CD4-positive, alpha-beta T cell (primary cell): ENCODE measurements around the gene SOS1. TPM values are rescaled to one million over a fixed set of nuclear protein-coding genes. Genes with fewer than 3 reads are reported as not detected.

Experiments used
- ATAC-seq: fragments of 200-7000 bp; cut with Tn5 transposase; one replicate; pipeline ENCODE4 v1.10.0; 2022; ENCODE audit warnings: mild to moderate bottlenecking; ENCODE audit not compliant: poor library complexity
- CTCF ChIA-PET: fragments of 350-600 bp; sonication (Branson Sonifier 250); formaldehyde crosslinking; loops from one replicate; lab custom pipeline; 2021; ENCODE audit warnings: antibody characterized with exemption, inconsistent platforms; lab: Charles Lee
- POLR2A ChIA-PET: fragments of 350-600 bp; sonication (Branson Sonifier 250); formaldehyde crosslinking; loops from one replicate; lab custom pipeline; 2021; ENCODE audit warnings: antibody characterized with exemption, inconsistent platforms; lab: Charles Lee
- DNase-seq, 14 experiments: peaks; one replicate each; pipeline ENCODE4 v3.0.0-alpha.2; 2013 to 2020; ENCODE audit warnings: mixed read lengths in 2 of 14
- H3K27ac ChIP-seq, 2 donors: one replicate each; pipeline versions ENCODE4 v1.5.1 to v1.7.0; 2013; ENCODE audit warnings: low read length in 2 of 2, low read depth in 1 of 2, mild to moderate bottlenecking in 1 of 2
- H3K27me3 ChIP-seq, 2 experiments: 1 replicate in 1 of 2; 2 replicates in 1 of 2; pipeline versions ENCODE4 v1.6.1 to v1.7.0; 2013; ENCODE audit warnings: low read length in 2 of 2, control low read depth in 1 of 2, mild to moderate bottlenecking in 1 of 2, moderate library complexity in 1 of 2; ENCODE audit not compliant: insufficient read depth in 2 of 2, control insufficient read depth in 1 of 2
- H3K36me3 ChIP-seq: one replicate; pipeline ENCODE4 v1.6.1; 2013; ENCODE audit warnings: low read length, control low read depth; ENCODE audit not compliant: insufficient read depth
- H3K4me1 ChIP-seq: one replicate; pipeline ENCODE4 v1.6.1; 2013; ENCODE audit warnings: low read length, control low read depth; ENCODE audit not compliant: insufficient read depth
- H3K4me3 ChIP-seq: one replicate; pipeline ENCODE4 v1.5.1; 2013; ENCODE audit warnings: mild to moderate bottlenecking, low read length, moderate library complexity
- H3K9me3 ChIP-seq, 2 experiments: 1 replicate in 1 of 2; 2 replicates in 1 of 2; pipeline versions ENCODE4 v1.6.1 to v1.7.0; 2013; ENCODE audit warnings: low read length in 2 of 2, mild to moderate bottlenecking in 2 of 2, control low read depth in 1 of 2, moderate library complexity in 1 of 2; ENCODE audit not compliant: control insufficient read depth in 1 of 2, insufficient read depth in 1 of 2
- H3K27ac Mint-ChIP-seq: one replicate; pipeline ENCODE4 v1.8.0; 2020; ENCODE audit warnings: mixed read lengths
- H3K27me3 Mint-ChIP-seq: one replicate; pipeline ENCODE4 v1.8.0; 2021; ENCODE audit warnings: mixed read lengths
- H3K36me3 Mint-ChIP-seq: one replicate; pipeline ENCODE4 v1.8.0; 2021; ENCODE audit warnings: low read depth, mixed read lengths
- H3K4me1 Mint-ChIP-seq: one replicate; pipeline ENCODE4 v1.8.0; 2021; ENCODE audit warnings: low read depth, mixed read lengths
- H3K4me3 Mint-ChIP-seq: one replicate; pipeline ENCODE4 v1.8.0; 2020; ENCODE audit warnings: mild to moderate bottlenecking, mixed read lengths
- H3K9me3 Mint-ChIP-seq: one replicate; pipeline ENCODE4 v1.8.0; 2020; ENCODE audit warnings: mixed read lengths
- CTCF ChIP-seq: fragments of 200-600 bp; IDR thresholded peaks from one replicate; pipeline ENCODE4 v1.8.0; 2022; ENCODE audit warnings: antibody characterized with exemption, mild to moderate bottlenecking
- intact Hi-C, 2 experiments: fragments of 100-400 bp; cut with DNase I in 1 of 2; cut with micrococcal nuclease in 1 of 2; formaldehyde crosslinking; loops; one replicate each; pipeline versions ENCODE4 v1.15.1 to v1.9.0; 2023 to 2025; cut with DNase I, micrococcal nuclease
- total RNA-seq, 174 experiments: library from RNA in 2 of 174; stranded (reverse) in 2 of 174; gene quantifications; one replicate each; pipeline ENCODE4 v1.2.3 and lab custom pipeline; 2021 to 2026

Gene SOS1
- total RNA-seq, 2 experiments from 2014 or later: 16.4 to 16.9 TPM

- Mint-ChIP-seq H3K27ac (peak overlapping the region; percentile 99), H3K36me3 (peaks cover 29% of the 10 kb centered on the region), H3K27me3 (no peaks in the 10 kb centered on the region), H3K4me3 (peak overlapping the region; percentile 96), H3K9me3 (no peaks in the 10 kb centered on the region), H3K4me1 (peaks cover 63% of the 10 kb centered on the region)
- no peaks in the 10 kb centered on the region for H3K36me3 ChIP-seq
- peak; percentile 67 for TF ChIP-seq CTCF
- DNase-seq: peak; percentile 89 to 98 (median 94)
- no peaks in the 10 kb centered on the region for H3K9me3 ChIP-seq
- POLR2A ChIA-PET: interaction anchor here (0.5 to 7.0 kb wide), 25 partner anchors 9 to 1199 kb away, joined by 3 to 99 read pairs (median 5); partner anchors contain the start of genes DHX57, MORN2, RMDN2 and SRSF7
- H3K4me1 ChIP-seq: peaks cover 50% of the 10 kb centered on the region
- intact Hi-C loops: loop anchor here (1.0 to 10.0 kb wide), 5 partner anchors 93 to 739 kb away; partner anchors contain the start of genes GEMIN6 (in 1 of the 2) and MAP4K3 (in 1 of the 2)
- no peaks in the 10 kb centered on the region for H3K27me3 ChIP-seq
- CTCF ChIA-PET: interaction anchor here (0.6 to 2.0 kb wide), 9 partner anchors 9 to 105 kb away, joined by 3 to 15 read pairs (median 3); no protein-coding TSS in a partner anchor
- peak overlapping the region; percentile 88 to 89 for H3K27ac ChIP-seq
- H3K4me3 ChIP-seq: peak overlapping the region; percentile 83
- ATAC-seq: peak; percentile 74
Measured at GRCh38 chr2:39124000-39124745, 3.3 kb upstream of the SOS1 start.

DNA sequence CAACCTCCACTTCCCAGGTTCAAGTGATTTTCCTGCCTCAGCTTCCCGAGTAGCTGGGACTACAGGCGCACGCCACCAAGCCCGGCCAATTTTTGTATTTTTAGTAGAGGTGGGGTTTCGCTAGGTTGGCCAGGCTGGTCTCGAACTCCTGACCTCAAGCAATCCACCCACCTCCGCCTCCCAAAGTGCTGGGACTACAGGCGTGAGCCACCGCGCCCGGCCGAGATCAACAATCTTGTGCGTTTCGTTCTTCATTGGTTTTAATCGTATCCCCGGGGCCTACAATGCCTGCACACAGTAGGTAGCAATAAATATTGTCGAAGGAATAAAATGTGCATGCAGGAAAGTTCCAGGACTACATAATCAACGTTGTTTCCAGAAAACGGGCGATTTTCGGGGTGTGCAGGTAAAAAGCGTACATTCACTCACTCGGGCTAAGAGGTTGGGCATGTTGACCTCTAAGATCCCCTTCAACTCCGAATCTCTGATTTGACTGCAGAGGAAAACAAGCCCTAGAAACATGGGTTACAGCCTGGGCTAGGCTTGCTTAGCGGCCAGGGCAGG lies 2.7 kb upstream of the SOS1 start:
- ChIA-PET POLR2A (interaction anchor here (0.6 to 7.0 kb wide), 19 partner anchors 9 to 1198 kb away, joined by 3 to 99 read pairs (median 6); partner anchors contain the start of genes DHX57, MORN2, RMDN2 and SRSF7), CTCF (interaction anchor here (0.6 to 2.0 kb wide), 6 partner anchors 10 to 106 kb away, joined by 3 to 15 read pairs (median 3); no protein-coding TSS in a partner anchor)
- DNase-seq (no peak), ATAC-seq (no peak)
- no peaks in the 10 kb centered on the region for H3K27me3 Mint-ChIP-seq
- intact Hi-C loops: loop anchor here in 1 of 2 experiments (10.0 kb wide), 3 partner anchors 311 to 739 kb away; partner anchors contain the start of genes GEMIN6 and MAP4K3
- no peaks in the 10 kb centered on the region for H3K36me3 ChIP-seq
- H3K9me3 ChIP-seq: no peaks in the 10 kb centered on the region
- H3K4me1 ChIP-seq: peaks cover 52% of the 10 kb centered on the region
- H3K27me3 ChIP-seq: no peaks in the 10 kb centered on the region
- H3K27ac Mint-ChIP-seq: peak overlapping the region; percentile 99
- peak overlapping the region; percentile 96 for H3K4me3 Mint-ChIP-seq
- H3K4me3 ChIP-seq: peak overlapping the region; percentile 83
- no peaks in the 10 kb centered on the region for H3K9me3 Mint-ChIP-seq
- peak overlapping the region; percentile 88 to 89 for H3K27ac ChIP-seq
- H3K36me3 Mint-ChIP-seq: peaks cover 35% of the 10 kb centered on the region
- peaks cover 63% of the 10 kb centered on the region for H3K4me1 Mint-ChIP-seq
- TF ChIP-seq CTCF: no peak

GRCh38 chr2:39121523-39122063 lies 742 bp upstream of the SOS1 start:
- Mint-ChIP-seq H3K4me3 (peak overlapping the region; percentile 97), H3K9me3 (no peaks in the 10 kb centered on the region), H3K4me1 (peaks cover 64% of the 10 kb centered on the region), H3K27me3 (no peaks in the 10 kb centered on the region), H3K27ac (peak overlapping the region; percentile 99), H3K36me3 (peaks cover 35% of the 10 kb centered on the region)
- DNase-seq (peak in 1 of 14 experiments; percentile 23), ATAC-seq (no peak)
- no peaks in the 10 kb centered on the region for H3K27me3 ChIP-seq
- no peaks in the 10 kb centered on the region for H3K9me3 ChIP-seq
- CTCF ChIA-PET: interaction anchor here (0.6 to 1.6 kb wide), 3 partner anchors 106 to 117 kb away, joined by 3 to 4 read pairs (median 3); no protein-coding TSS in a partner anchor
- no peak for TF ChIP-seq CTCF
- peak overlapping the region; percentile 82 for H3K4me3 ChIP-seq
- POLR2A ChIA-PET: interaction anchor here (0.9 to 4.0 kb wide), 19 partner anchors 8 to 371 kb away, joined by 3 to 79 read pairs (median 7); partner anchors contain the start of genes MAP4K3 and SRSF7
- H3K36me3 ChIP-seq: peaks cover under 1% of the 10 kb centered on the region
- peaks cover 56% of the 10 kb centered on the region for H3K4me1 ChIP-seq
- peak overlapping the region; percentile 60 to 83 for H3K27ac ChIP-seq
- intact Hi-C loops: loop anchor here in 1 of 2 experiments (2.0 to 10.0 kb wide), 4 partner anchors 61 to 737 kb away; partner anchors contain the start of genes GEMIN6 and MAP4K3
